NCI-H2171 (cell line): ENCODE results near the gene GBE1.

ENCODE experiments used
- DNase-seq: peaks from one replicate; lab custom pipeline; 2025; lab: John Stamatoyannopoulos, UW

GBE1 gene

DNA sequence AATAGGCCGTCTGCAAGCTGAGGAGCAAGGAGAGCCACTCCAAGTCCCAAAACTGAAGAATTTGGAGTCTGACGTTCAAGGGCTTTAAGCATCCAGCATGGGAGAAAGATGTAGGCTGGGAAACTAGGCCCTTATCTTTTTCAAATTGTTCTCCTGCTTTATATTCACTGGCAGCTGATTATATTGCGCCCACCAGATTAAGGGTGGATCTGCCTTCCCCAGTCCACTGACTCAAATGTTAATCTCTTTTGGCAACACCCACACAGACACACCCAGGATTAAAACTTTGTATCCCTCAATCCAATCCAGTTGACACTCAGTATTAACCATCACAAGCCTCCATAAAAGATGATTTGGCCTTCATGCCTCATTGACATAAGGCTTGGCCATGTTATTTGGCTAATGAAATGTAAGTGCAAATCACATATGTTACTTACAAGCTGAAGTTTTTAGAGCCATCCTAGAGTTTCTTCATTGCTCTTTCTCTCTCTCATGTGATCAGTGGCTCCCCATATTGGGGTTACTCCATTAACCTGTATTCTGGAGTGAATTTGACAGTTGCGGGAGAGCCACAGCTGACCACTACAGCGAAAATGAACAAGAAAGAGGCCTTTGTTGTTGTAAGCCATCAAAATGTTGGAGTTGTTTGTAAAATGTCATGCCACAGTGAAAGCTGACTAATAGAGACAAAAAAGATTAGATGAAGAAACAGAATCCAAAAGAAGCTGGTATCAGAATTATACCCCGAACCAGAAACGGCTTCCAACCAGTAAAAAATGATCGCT lies 61.7 kb downstream of the GBE1 start:
- no peak for DNase-seq

GRCh38 chr3:81696090-81696489 lies 65.4 kb downstream of the GBE1 start:
- no peak for DNase-seq

DNA sequence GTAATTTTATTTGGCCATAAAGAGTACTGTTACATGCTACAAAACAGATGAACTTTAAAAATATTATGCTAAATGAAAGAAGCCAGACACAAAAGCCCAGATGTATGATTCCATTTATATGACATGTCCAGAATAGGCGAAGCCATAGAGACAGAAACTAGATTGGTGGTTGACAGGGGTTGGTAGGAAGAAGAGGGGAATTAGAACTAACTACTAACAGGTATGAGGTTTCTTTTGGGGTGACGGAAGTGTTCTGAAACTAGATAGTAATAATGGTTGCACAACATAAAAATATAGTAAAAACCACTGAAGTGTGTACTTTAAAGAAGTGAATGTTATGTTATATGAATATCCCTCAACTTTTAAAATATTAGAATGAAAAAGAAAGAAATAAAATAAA lies 66.1 kb downstream of the GBE1 start:
- DNase-seq = no peak

- no peak for DNase-seq
Measured at GRCh38 chr3:81694662-81695061, 66.8 kb downstream of the GBE1 start.

GRCh38 chr3:81692766-81693165 lies 68.7 kb downstream of the GBE1 start:
- DNase-seq = no peak

DNA sequence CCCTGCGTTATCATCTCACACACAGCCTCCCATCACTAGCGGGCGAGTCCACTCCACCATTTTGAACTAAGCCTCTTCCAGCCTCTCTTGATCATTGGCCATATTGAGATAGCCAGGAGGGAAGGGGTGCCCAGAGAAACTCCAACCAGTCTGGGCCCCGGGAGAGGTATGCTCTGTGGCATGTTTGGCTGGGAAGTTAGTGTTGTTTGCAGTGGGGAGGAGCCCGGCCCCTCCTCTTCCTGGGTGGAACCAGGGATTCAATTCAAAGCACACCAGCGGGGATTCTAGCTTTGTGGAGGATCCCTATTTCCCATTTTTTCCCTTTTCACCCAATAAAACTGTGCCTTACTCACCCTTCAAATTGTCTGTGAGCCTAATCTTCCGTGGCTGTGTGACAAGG lies 71.8 kb downstream of the GBE1 start:
- DNase-seq = no peak

- no peak for DNase-seq
Measured at GRCh38 chr3:81684751-81685395, 76.6 kb downstream of the GBE1 start.

DNA sequence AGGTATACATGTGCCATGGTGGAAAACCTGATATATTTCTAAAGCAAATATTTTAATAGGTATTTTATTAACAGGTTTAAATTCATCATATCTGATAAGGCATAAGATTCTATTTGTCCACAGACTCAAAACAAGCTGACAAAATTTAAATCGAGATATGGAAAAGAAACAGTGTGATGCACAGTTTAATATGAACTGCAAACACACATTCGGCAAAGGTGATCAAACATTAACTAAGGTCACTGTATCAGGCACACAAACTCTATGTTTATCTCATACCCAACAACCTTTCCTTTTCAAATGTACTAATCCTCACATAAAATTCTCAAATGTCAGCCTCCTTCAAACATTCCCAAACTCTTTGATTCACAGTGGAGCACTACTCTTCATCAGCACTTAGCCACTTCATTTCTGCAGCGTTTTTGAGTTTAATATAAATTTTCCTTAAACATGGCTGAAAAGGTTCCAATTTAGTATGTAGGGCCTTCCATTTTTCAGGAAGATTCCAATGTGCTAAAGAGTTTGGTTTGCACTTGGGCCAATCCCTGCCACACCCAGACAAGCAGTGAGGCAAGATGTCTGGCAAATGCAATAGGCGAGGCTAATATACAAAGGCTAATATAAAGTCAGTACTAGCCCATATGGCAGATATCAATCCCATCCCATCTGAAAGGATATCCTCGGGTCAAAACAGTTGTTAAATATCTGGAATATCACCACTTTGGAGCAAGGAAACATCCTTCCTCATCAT lies 84.6 kb downstream of the GBE1 start:
- no peak for DNase-seq

DNA sequence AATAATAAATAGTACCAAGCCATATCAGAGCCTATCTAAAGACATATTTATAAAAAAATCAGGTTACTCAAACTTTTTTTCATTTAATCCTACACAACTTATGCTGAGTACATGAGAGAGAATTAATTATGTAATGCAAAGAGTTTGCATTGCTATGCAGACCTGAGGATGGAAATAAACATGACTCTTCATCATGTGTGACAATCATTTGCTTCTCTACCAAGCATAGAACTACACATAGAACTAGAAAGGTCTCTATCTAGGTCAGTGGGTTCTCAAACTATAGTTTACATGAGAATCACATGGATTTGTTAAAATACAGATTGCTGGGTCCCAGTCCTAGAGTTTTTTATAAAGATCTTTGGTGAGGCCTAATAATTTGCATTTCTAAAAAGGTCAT lies 86.8 kb downstream of the GBE1 start:
- no peak for DNase-seq

GRCh38 chr3:81668283-81668682 lies 93.2 kb downstream of the GBE1 start:
- no peak for DNase-seq

DNA sequence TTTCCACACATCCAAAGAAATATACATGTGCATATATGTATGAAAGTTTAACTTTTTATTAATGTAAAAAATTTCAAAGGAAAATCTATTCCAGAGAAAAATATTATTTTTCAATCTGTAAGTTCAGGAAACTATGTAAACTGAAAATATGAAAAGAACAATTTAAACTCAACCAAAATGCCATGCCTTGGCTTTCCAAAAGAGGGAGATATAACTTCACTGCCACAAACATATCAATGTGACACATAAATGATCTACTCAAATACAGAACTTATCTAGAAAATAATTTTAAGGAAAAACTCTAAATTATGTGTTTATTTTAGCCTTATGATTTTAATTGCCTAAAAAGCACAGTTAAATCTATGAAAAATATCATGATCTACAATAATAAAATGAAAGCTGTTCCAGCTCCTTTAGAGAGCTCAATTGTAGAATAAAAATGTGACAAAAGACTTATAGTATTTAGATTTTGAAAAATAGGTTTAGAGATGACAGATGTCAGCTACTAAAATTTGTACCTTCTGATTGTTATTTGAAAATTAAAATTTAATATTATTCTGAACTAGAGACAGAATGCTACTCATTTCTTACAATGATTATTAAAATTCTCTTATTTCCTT lies 94.8 kb downstream of the GBE1 start:
- DNase-seq = no peak

DNA sequence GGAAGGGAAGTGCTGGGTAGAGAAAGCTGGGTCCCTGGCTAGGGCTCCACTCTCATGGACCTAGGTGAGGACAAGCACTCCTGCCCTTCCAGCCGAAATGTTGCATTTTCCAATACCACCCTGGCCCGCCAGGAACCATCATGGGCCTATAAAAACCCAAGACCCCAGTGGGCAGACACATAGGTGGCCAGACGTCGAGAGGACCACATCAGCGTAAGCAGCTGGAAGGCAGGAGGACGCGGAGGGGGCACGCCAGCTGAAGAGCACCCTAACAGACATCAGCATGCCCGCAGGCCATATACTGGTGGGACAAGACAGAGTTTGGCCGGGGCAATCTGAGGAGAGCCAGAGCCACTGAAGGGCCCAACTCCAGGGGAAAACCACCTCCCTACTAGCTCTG lies 98.3 kb downstream of the GBE1 start:
- DNase-seq = no peak

DNA sequence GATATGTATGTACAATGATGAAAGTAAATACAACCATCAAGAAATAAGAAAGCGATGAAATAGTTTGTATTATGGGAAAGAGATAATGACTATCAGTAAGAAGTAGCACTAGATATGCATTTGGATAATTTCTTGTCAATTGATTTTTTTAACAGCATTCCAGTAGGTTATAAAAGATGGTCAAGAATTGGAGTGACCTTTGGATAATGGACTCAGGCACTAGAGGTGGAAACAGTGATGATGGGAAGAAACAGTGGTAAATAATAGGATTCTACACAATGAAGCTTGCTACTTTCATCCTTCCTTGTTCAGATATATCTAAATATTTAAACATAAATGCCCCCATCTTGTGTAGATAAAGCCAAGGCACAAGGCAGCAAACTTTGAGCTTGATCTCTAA lies 101.4 kb downstream of the GBE1 start:
- DNase-seq = no peak

- DNase-seq = no peak
Measured at GRCh38 chr3:81658322-81658997, 103.0 kb downstream of the GBE1 start.

DNA sequence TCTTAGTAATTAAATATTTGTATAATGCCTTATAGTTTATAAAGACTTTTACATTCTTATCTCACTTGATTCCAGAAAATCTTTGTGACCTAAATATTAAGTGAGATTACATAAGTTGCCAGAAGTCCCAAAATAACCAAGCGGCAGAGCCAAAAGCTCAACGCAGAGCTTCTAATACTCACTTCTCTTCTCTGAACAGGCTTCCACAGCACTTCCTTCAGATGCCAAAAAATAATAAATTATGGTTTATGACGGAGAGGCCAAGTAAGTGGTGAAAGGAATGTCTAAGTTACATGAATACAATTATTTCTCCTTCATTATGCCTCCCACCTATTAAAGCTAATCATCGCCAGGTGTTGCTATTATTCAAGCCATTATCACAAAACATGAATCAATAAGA lies 110.3 kb downstream of the GBE1 start:
- no peak for DNase-seq

DNA sequence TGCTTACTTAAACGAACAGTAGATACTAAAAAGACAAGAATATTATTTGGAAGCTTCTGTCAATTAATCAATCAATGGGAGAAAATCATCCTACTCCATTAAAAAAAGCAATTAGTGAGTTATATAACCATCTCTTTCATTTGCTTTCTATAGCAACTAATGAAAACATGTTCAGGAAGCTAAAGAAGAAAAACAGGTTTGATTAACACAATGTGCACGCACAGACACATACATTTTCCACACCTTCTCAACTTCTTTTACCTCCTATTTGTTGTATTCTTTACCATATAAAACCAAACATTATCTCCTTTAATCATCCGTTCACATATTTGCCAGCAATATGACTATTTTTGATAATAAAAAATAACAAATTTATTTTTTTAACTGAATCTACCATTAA lies 111.3 kb downstream of the GBE1 start:
- DNase-seq = no peak

DNA sequence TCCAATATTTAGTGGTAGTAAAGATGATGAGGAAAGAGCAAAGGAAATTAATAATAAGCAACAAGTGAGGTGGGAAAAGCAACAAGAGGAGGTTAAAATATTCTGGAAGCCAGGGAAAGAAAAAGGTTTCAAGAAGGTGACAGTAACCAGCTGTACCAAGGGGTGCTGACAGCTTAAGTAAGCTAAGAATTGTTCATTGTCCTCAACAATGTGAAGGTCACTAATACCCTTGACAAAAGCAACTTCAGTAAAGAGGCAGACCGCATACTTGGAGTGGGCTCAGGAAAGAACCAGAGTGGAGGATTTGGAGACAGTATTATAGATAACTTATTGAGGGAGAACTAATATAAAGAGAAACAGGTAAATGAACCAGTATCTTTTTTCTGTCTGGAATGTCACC lies 116.2 kb downstream of the GBE1 start:
- no peak for DNase-seq

DNA sequence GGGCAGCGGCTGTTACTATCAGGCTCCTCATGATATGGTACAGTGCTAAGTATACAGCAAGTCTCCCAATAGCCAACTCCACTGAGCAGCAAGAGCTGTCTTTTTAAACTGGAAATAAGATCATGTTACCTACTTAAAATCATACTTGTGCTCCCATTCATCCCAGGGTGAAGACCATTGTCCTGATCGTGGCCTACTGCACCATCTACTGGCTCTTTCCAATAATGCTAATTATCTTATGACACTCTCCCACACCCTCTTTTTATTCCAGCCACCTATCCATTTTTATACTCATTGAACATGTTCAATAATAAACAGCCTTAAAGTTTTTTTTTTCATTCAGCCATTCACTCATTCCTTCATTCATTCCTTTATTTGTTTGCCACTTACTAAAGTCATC lies 117.7 kb downstream of the GBE1 start:
- no peak for DNase-seq

DNA sequence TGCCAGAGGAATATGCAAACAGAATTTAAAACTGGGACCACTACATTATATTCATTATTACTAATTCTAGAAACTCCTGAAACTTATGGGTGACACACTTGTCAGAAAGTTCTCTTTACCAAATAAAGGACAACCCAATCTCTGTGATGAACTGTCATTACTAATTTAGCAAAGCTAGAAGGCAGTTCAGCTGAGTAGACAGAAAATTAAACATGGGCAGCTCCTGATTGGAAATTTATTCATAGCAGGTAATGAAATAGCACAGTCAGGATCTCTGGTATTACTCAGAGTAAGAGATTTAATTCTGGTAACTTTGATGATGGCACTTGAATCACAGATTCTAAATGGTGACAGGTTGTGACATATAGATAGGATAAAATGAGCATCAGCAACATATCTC lies 123.0 kb downstream of the GBE1 start:
- no peak for DNase-seq

- no peak for DNase-seq
Measured at GRCh38 chr3:81632659-81633058, 128.8 kb downstream of the GBE1 start.

GRCh38 chr3:81624756-81625155 lies 136.7 kb downstream of the GBE1 start:
- DNase-seq = no peak

DNA sequence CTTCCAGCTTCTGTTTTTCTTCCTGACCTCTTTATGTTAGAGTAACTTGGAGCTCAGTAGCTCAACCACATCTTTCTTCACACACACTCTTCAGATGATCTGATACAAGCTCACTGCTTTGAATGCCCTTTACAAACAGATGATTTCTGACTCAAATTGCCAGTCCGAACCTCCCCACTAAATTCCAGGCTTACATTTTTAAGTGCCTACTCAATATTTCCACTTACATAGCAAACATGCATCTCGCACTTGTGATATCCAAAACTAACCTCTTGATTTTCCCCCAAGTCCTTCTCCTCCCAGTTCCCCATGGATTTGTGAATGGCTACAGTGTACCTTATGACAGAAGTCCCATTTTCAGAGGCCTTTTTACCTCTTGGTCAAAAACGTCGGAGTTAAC lies 139.1 kb downstream of the GBE1 start:
- DNase-seq = no peak
